Subcutaneous abdominal adipose tissue (tissue), 5 donors: Measurements from ENCODE around the gene CHRD.
A peak's percentile ranks its signal among the peaks of the same experiment; 100 is the strongest.

Source experiments
- H3K27ac ChIP-seq: one replicate; pipeline ENCODE4 v1.7.0; 2013; ENCODE audit warnings: low read depth, mild to moderate bottlenecking, inconsistent platforms, low read length, moderate library complexity
- H3K27me3 ChIP-seq, 5 donors: one replicate each; pipeline ENCODE4 v1.7.0; 2013; ENCODE audit warnings: low read length in 5 of 5, inconsistent platforms in 1 of 5; ENCODE audit not compliant: control insufficient read depth in 5 of 5, insufficient read depth in 4 of 5
- H3K36me3 ChIP-seq, 5 donors: one replicate each; pipeline ENCODE4 v1.7.0; 2013; ENCODE audit warnings: low read length in 5 of 5; ENCODE audit not compliant: control insufficient read depth in 5 of 5, insufficient read depth in 5 of 5
- H3K4me1 ChIP-seq, 5 donors: one replicate each; pipeline ENCODE4 v1.7.0; 2013; ENCODE audit warnings: low read length in 5 of 5, mild to moderate bottlenecking in 3 of 5, moderate library complexity in 1 of 5; ENCODE audit not compliant: control insufficient read depth in 5 of 5, insufficient read depth in 5 of 5
- H3K4me3 ChIP-seq, 5 donors: one replicate each; pipeline ENCODE4 v1.7.0; 2013; ENCODE audit warnings: low read length in 5 of 5, low read depth in 1 of 5
- H3K9ac ChIP-seq, 5 donors: one replicate each; pipeline ENCODE4 v1.7.0; 2013; ENCODE audit warnings: low read length in 5 of 5, mild to moderate bottlenecking in 4 of 5, moderate library complexity in 3 of 5
- H3K9me3 ChIP-seq, 5 donors: one replicate each; pipeline ENCODE4 v1.7.0; 2013; ENCODE audit warnings: low read length in 5 of 5; ENCODE audit not compliant: control insufficient read depth in 5 of 5
- donor health status: healthy.
- donor health status: healthy.
- donor health status: healthy.
- donor health status: healthy.
- donor health status: healthy.

The CHRD gene

DNA sequence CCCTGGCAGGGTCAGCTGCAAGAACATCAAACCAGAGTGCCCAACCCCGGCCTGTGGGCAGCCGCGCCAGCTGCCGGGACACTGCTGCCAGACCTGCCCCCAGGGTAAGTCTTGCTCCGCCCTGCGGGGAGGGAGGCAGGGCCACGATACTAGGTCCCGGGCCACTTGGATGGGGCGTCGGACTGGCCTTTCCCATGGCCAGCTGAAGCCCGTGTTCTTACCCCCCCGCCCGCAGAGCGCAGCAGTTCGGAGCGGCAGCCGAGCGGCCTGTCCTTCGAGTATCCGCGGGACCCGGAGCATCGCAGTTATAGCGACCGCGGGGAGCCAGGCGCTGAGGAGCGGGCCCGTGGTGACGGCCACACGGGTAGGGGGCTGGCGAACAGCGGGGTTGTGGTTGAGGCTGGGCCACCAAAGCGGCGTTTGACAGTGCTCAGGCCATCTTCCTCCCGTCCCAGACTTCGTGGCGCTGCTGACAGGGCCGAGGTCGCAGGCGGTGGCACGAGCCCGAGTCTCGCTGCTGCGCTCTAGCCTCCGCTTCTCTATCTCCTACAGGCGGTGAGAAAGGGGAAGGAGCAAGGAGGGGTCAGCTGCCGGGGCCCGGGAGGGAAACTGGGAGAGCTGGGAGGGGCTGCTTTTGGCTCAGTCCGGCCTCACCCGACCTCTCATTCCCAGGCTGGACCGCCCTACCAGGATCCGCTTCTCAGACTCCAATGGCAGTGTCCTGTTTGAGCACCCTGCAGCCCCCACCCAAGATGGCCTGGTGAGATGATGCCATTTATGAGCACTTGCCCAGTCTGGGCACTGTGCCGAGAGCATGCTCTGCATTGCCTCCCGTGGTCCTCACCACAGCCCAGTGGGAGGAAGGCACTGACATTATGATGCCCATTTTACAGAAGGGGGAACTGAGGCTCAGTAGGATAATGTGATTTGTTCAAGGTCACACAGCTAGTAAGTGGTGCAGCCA is 1.7 kb downstream of the CHRD start:
- H3K4me1 ChIP-seq: peaks cover 0 to 41% (median 38%) of the 10 kb centered on the region in 5 donors

DNA sequence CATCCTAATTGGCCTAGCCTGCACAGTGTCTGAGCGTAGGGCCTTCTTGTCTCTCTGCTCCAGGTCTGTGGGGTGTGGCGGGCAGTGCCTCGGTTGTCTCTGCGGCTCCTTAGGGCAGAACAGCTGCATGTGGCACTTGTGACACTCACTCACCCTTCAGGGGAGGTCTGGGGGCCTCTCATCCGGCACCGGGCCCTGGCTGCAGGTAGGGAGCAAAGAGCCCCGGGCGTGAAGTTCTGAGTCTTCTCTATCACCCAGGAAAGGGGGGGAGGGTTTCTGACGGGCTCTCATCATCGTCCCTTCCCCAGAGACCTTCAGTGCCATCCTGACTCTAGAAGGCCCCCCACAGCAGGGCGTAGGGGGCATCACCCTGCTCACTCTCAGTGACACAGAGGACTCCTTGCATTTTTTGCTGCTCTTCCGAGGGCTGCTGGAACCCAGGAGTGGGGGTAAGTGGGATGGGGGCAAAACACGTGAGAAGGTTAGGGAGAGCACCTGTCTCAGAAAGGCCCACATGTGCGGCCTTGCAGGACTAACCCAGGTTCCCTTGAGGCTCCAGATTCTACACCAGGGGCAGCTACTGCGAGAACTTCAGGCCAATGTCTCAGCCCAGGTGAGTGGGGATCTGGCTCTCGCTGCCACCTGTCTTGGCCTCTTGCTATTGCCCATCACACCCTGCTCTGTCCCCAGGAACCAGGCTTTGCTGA is 2.6 kb downstream of the CHRD start:
- H3K27me3 ChIP-seq: peaks cover 0 to 21% (median 3%) of the 10 kb centered on the region in 5 donors
- peaks cover 0 to 38% (median 35%) of the 10 kb centered on the region in 5 donors for H3K4me1 ChIP-seq
- H3K4me3 ChIP-seq: no peak overlapping the region
- no peak overlapping the region for H3K27ac ChIP-seq
- H3K36me3 ChIP-seq: peaks cover 0 to 37% (median 7%) of the 10 kb centered on the region in 5 donors
- no peaks in the 10 kb centered on the region for H3K9me3 ChIP-seq
- H3K9ac ChIP-seq: no peak overlapping the region

More for the DNA sequence above, 1.7 kb downstream of the CHRD start:
- peak overlapping the region in 4 of 5 donors; percentile 55 to 66 (median 62) for H3K4me3 ChIP-seq
- H3K36me3 ChIP-seq: peaks cover 0 to 28% (median 7%) of the 10 kb centered on the region in 5 donors
- no peaks in the 10 kb centered on the region for H3K9me3 ChIP-seq
- H3K27me3 ChIP-seq: peaks cover 0 to 21% (median 5%) of the 10 kb centered on the region in 5 donors
- peak overlapping the region in 2 of 5 donors; percentile 5 to 32 for H3K9ac ChIP-seq
- no peak overlapping the region for H3K27ac ChIP-seq

DNA sequence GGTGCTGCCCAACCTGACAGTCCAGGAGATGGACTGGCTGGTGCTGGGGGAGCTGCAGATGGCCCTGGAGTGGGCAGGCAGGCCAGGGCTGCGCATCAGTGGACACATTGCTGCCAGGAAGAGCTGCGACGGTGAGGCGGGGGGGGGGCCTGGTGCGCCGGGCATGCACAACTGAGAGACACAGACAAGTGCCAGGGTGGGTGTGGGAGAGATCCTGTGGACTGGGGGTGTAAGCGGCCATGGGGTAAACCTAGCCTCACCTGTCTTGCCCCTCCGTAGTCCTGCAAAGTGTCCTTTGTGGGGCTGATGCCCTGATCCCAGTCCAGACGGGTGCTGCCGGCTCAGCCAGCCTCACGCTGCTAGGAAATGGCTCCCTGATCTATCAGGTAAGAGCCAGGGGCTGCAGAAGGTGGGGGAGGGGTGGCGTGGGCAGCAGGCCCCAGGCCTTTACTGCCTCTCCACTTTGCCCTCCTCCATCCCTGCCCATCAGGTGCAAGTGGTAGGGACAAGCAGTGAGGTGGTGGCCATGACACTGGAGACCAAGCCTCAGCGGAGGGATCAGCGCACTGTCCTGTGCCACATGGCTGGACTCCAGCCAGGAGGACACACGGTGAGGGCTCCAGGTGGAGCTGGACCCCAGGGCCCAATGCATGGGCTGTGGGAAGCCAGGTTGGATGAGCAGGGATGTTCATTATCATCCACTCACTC is 3.3 kb downstream of the CHRD start:
- Histone ChIP-seq H3K4me3 (no peak overlapping the region), H3K27me3 (peaks cover 0 to 21% (median 2%) of the 10 kb centered on the region in 5 donors), H3K9ac (no peak overlapping the region), H3K9me3 (no peaks in the 10 kb centered on the region), H3K36me3 (peaks cover 0 to 41% (median 7%) of the 10 kb centered on the region in 5 donors), H3K4me1 (peaks cover 0 to 31% (median 28%) of the 10 kb centered on the region in 5 donors), H3K27ac (no peak overlapping the region)

DNA sequence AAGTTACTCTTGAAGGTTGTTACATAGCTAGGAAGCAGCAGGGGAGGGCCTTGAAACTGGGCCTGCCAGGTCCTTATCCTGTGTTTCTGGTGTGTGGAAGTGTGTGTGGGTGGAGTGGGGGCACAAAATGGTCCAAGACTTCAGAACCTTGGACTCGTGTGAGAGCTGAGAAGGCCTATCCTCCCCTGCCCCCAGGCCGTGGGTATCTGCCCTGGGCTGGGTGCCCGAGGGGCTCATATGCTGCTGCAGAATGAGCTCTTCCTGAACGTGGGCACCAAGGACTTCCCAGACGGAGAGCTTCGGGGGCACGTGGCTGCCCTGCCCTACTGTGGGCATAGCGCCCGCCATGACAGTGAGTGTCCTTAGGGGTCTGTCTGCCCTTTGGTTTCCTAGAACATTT is 4.5 kb downstream of the CHRD start:
- Histone ChIP-seq H3K9me3 (no peaks in the 10 kb centered on the region), H3K4me3 (no peak overlapping the region), H3K36me3 (peaks cover 0 to 49% (median 9%) of the 10 kb centered on the region in 5 donors), H3K9ac (no peak overlapping the region), H3K4me1 (peaks cover 0 to 20% (median 16%) of the 10 kb centered on the region in 5 donors), H3K27ac (no peak overlapping the region), H3K27me3 (peaks cover 0 to 10% (median 2%) of the 10 kb centered on the region in 5 donors)

DNA sequence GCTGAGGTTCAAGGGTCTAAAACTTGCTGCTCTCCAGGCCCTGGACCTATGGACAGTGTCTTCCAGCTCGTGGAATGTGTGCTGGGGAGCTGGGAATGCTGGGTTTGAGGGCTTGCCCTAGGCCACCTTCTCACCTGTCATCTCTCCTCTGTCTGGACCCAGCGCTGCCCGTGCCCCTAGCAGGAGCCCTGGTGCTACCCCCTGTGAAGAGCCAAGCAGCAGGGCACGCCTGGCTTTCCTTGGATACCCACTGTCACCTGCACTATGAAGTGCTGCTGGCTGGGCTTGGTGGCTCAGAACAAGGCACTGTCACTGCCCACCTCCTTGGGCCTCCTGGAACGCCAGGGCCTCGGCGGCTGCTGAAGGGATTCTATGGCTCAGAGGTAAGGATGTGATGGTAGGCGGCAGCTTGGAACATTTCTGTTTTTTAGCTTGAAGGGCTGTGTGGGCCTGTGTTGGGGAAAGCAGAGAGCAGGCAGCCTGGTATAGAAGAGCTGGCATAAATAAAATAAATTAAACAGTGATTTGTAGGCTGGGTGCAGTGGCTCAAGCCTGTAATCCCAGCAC is 5.1 kb downstream of the CHRD start:
- Histone ChIP-seq H3K9me3 (no peaks in the 10 kb centered on the region), H3K9ac (no peak overlapping the region), H3K4me3 (no peak overlapping the region), H3K4me1 (peaks cover 0 to 18% (median 15%) of the 10 kb centered on the region in 5 donors), H3K27ac (no peak overlapping the region), H3K27me3 (peaks cover 0 to 8% (median 2%) of the 10 kb centered on the region in 5 donors), H3K36me3 (peaks cover 0 to 49% (median 9%) of the 10 kb centered on the region in 5 donors)

DNA sequence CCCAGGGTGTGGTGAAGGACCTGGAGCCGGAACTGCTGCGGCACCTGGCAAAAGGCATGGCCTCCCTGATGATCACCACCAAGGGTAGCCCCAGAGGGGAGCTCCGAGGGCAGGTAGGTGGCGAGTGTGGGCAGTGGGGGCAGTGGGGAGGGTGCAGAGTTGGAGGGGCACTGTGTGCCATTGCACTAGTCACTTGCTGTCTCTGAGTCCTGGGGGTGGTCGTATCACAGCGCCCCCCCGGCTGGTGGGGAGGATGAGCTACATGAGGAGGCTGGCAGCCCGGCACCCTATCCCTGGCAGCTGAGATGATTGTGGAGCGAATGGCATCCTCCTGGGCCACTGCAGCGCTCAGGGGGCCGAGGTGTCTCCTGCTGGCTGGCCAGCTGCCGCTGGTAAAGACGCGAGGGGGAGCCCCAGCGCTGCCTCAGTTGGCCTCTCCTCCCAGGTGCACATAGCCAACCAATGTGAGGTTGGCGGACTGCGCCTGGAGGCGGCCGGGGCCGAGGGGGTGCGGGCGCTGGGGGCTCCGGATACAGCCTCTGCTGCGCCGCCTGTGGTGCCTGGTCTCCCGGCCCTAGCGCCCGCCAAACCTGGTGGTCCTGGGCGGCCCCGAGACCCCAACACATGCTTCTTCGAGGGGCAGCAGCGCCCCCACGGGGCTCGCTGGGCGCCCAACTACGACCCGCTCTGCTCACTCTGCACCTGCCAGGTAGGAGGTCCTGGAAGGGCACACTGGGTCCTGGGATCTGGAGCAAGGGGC is 6.4 kb downstream of the CHRD start:
- Histone ChIP-seq H3K36me3 (peaks cover 0 to 49% (median 9%) of the 10 kb centered on the region in 5 donors), H3K4me1 (peaks cover 0 to 10% (median 7%) of the 10 kb centered on the region in 5 donors), H3K27ac (no peak overlapping the region), H3K27me3 (peaks cover 0 to 3% (median 0%) of the 10 kb centered on the region in 5 donors), H3K9me3 (no peaks in the 10 kb centered on the region), H3K4me3 (no peak overlapping the region), H3K9ac (no peak overlapping the region)

- no peaks in the 10 kb centered on the region for H3K4me1 ChIP-seq
Measured at GRCh38 chr3:184387174-184387714, 7.4 kb downstream of the CHRD start.

DNA sequence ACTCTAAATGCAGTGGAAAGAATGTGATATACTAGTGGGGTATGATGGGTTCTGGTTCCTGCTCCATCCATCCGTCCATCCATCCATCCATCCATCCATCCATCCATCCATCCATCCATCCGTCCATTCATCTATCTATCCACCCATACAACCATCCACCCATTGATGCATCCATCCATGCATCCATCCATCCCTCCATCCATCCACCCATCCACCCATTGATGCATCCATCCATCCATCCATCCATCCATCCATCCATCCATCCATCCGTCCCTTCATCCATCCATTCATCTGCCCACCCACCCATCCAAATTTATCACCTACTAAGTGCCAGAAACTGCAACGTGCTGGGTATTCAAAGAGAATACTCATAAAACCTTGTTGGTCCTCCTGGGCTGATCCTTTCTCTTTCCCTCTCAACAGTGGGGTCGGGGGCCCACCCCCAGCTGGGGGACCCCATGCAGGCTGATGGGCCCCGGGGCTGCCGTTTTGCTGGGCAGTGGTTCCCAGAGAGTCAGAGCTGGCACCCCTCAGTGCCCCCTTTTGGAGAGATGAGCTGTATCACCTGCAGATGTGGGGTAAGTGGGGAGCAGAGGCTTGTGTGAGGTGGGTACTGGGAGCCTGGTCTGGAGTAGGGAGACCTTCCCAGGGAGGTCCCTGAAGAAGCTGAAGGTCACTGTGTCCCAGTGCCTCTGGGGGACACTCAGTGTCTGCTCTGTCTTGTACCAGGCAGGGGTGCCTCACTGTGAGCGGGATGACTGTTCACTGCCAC is 8.5 kb downstream of the CHRD start:
- Histone ChIP-seq H3K9ac (no peak overlapping the region), H3K27me3 (peaks cover 0 to 2% (median 0%) of the 10 kb centered on the region in 5 donors), H3K36me3 (peaks cover 0 to 35% (median 3%) of the 10 kb centered on the region in 5 donors), H3K9me3 (no peaks in the 10 kb centered on the region), H3K27ac (no peak overlapping the region), H3K4me3 (no peak overlapping the region), H3K4me1 (no peaks in the 10 kb centered on the region)

More at GRCh38 chr3:184387174-184387714, 7.4 kb downstream of the CHRD start:
- Histone ChIP-seq H3K9ac (no peak overlapping the region), H3K36me3 (peaks cover 0 to 46% (median 9%) of the 10 kb centered on the region in 5 donors), H3K27me3 (peaks cover 0 to 2% (median 0%) of the 10 kb centered on the region in 5 donors), H3K27ac (no peak overlapping the region), H3K4me3 (no peak overlapping the region), H3K9me3 (no peaks in the 10 kb centered on the region)
